Skeletal muscle satellite cell (primary cell): ENCODE measurements around the gene LPIN2. TPM values are rescaled to one million over a fixed set of nuclear protein-coding genes. Genes with fewer than 3 reads are reported as not detected.

Experiments used
- H3K27me3 ChIP-seq: 2 replicates; pipeline ENCODE4 v1.7.0; 2013; ENCODE audit warnings: low read length; ENCODE audit not compliant: control insufficient read depth, insufficient read depth
- H3K36me3 ChIP-seq: 2 replicates; pipeline ENCODE4 v1.7.0; 2013; ENCODE audit warnings: mild to moderate bottlenecking, control low read depth, low read length; ENCODE audit not compliant: insufficient read depth
- H3K4me1 ChIP-seq: 2 replicates; pipeline ENCODE4 v1.7.0; 2013; ENCODE audit warnings: low read length; ENCODE audit not compliant: control insufficient read depth, insufficient read depth
- H3K4me2 ChIP-seq: 2 replicates; pipeline ENCODE4 v1.7.0; 2013; ENCODE audit warnings: mild to moderate bottlenecking, low read length
- H3K4me3 ChIP-seq: 2 replicates; pipeline ENCODE4 v1.7.0; 2013; ENCODE audit warnings: low read length
- H3K9ac ChIP-seq: 2 replicates; pipeline ENCODE4 v1.7.0; 2013; ENCODE audit warnings: mild to moderate bottlenecking, low read depth, low read length, moderate library complexity
- H3K9me3 ChIP-seq: replicated peaks from 2 replicates; pipeline ENCODE4 v1.7.0; 2013; ENCODE audit warnings: mild to moderate bottlenecking, control low read depth, low read length
- total RNA-seq: library from RNA; depleted of rRNA; stranded (reverse); fragments of >200 nt; gene quantifications from 2 replicates; pipeline ENCODE4 v1.2.3, GENCODE V29; 2012; rRNA removed

The LPIN2 gene
- total RNA-seq: 15.0 and 19.9 TPM in 2 replicates

GRCh38 chr18:3013024-3013804 is at the start of gene LPIN2:
TSS of gene LPIN2 (minus strand) at chr18:3013144. CDS start at chr18:2960840, 52,304 bp downstream.
- no peaks in the 10 kb centered on the region for H3K27me3 ChIP-seq
- peak within 1 kb of the TSS; percentile 85 for H3K4me2 ChIP-seq
- H3K36me3 ChIP-seq: peaks cover 17% of the 10 kb centered on the region
- peaks cover 38% of the 10 kb centered on the region for H3K4me1 ChIP-seq
- H3K9me3 ChIP-seq: no peaks in the 10 kb centered on the region
- peak within 1 kb of the TSS; percentile 83 for H3K4me3 ChIP-seq
- peak within 1 kb of the TSS; percentile 92 for H3K9ac ChIP-seq

- H3K27me3 ChIP-seq: peaks cover under 1% of the 10 kb centered on the region
- H3K4me3 ChIP-seq: no peak overlapping the region
- H3K9me3 ChIP-seq: no peaks in the 10 kb centered on the region
- H3K4me1 ChIP-seq: no peaks in the 10 kb centered on the region
- no peak overlapping the region for H3K9ac ChIP-seq
- H3K36me3 ChIP-seq: no peaks in the 10 kb centered on the region
- no peak overlapping the region for H3K4me2 ChIP-seq
These were observed 48.8 kb upstream of the LPIN2 start for GRCh38 chr18:3061581-3062312.

- Histone ChIP-seq H3K27me3 (peaks cover 5% of the 10 kb centered on the region), H3K4me1 (no peaks in the 10 kb centered on the region), H3K4me3 (no peak overlapping the region), H3K9ac (no peak overlapping the region), H3K4me2 (no peak overlapping the region), H3K9me3 (no peaks in the 10 kb centered on the region), H3K36me3 (no peaks in the 10 kb centered on the region)
These were observed 48.0 kb upstream of the LPIN2 start for GRCh38 chr18:3060667-3061580.

GRCh38 chr18:3059272-3059671 is 46.3 kb upstream of the LPIN2 start:
- H3K36me3 ChIP-seq: no peaks in the 10 kb centered on the region
- H3K9ac ChIP-seq: no peak overlapping the region
- no peaks in the 10 kb centered on the region for H3K4me1 ChIP-seq
- no peaks in the 10 kb centered on the region for H3K9me3 ChIP-seq
- H3K4me3 ChIP-seq: no peak overlapping the region
- peaks cover 5% of the 10 kb centered on the region for H3K27me3 ChIP-seq
- no peak overlapping the region for H3K4me2 ChIP-seq

GRCh38 chr18:3058328-3059191 is 45.6 kb upstream of the LPIN2 start:
- Histone ChIP-seq H3K4me2 (no peak overlapping the region), H3K4me3 (no peak overlapping the region), H3K9ac (no peak overlapping the region), H3K4me1 (no peaks in the 10 kb centered on the region), H3K9me3 (no peaks in the 10 kb centered on the region), H3K36me3 (no peaks in the 10 kb centered on the region), H3K27me3 (peaks cover 5% of the 10 kb centered on the region)

GRCh38 chr18:3057526-3057925 is 44.6 kb upstream of the LPIN2 start:
- Histone ChIP-seq H3K4me1 (no peaks in the 10 kb centered on the region), H3K4me2 (no peak overlapping the region), H3K9me3 (no peaks in the 10 kb centered on the region), H3K36me3 (no peaks in the 10 kb centered on the region), H3K4me3 (no peak overlapping the region), H3K27me3 (peaks cover 5% of the 10 kb centered on the region), H3K9ac (no peak overlapping the region)

- H3K4me1 ChIP-seq: no peaks in the 10 kb centered on the region
- no peak overlapping the region for H3K4me2 ChIP-seq
- H3K27me3 ChIP-seq: peaks cover 5% of the 10 kb centered on the region
- H3K36me3 ChIP-seq: no peaks in the 10 kb centered on the region
- no peak overlapping the region for H3K9ac ChIP-seq
- no peak overlapping the region for H3K4me3 ChIP-seq
- H3K9me3 ChIP-seq: no peaks in the 10 kb centered on the region
These were observed 43.4 kb upstream of the LPIN2 start for GRCh38 chr18:3056311-3056710.

- Histone ChIP-seq H3K4me2 (no peak overlapping the region), H3K4me1 (no peaks in the 10 kb centered on the region), H3K27me3 (peaks cover 5% of the 10 kb centered on the region), H3K9me3 (no peaks in the 10 kb centered on the region), H3K9ac (no peak overlapping the region), H3K36me3 (no peaks in the 10 kb centered on the region), H3K4me3 (no peak overlapping the region)
These were observed 42.9 kb upstream of the LPIN2 start for GRCh38 chr18:3055816-3056215.

- Histone ChIP-seq H3K4me2 (no peak overlapping the region), H3K27me3 (peaks cover 5% of the 10 kb centered on the region), H3K4me1 (no peaks in the 10 kb centered on the region), H3K36me3 (no peaks in the 10 kb centered on the region), H3K4me3 (no peak overlapping the region), H3K9ac (no peak overlapping the region), H3K9me3 (no peaks in the 10 kb centered on the region)
These were observed 42.3 kb upstream of the LPIN2 start for GRCh38 chr18:3055186-3055728.

- Histone ChIP-seq H3K4me1 (no peaks in the 10 kb centered on the region), H3K36me3 (no peaks in the 10 kb centered on the region), H3K4me2 (no peak overlapping the region), H3K4me3 (no peak overlapping the region), H3K9ac (no peak overlapping the region), H3K9me3 (no peaks in the 10 kb centered on the region), H3K27me3 (peaks cover 5% of the 10 kb centered on the region)
These were observed 41.8 kb upstream of the LPIN2 start for GRCh38 chr18:3054780-3055179.
